ENCODE data around the gene RNF224. TPM values are rescaled to one million over a fixed set of nuclear protein-coding genes. Genes with fewer than 3 reads are reported as not detected.

RNF224 gene
- total and polyA plus RNA-seq, 12 donors, result 0.06 TPM; not detected in 11

DNA sequence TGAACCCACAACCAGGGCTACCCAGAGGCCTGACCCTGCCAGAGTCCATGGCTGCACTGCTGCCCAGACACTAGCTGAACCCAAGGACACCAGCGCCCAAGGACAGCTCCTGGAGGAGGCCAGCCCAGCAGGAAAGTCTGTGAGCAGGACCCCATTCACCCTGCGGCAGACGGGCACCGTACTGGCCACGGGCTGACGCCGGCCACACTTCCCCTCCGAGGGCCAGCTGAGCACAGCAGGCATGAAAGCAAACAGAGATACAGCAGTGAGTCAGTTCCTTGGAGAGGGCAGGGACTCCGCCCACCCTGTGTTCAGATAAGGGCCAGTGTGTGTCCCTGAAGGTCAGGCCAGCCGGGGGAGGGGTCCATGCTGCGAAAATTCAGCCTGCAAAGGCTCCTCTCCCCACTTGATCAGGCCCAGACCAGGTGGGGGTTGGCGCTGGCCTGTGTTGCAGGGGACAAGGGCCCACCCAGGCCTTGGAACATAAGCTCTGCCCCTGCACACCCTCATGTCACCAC, 8.5 kb upstream of the RNF224 start:
- Histone ChIP-seq H3K4me1 (replicated peaks in 1 of 2) (peaks cover 29 to 31% of the 10 kb centered on the region in 2 donors), H3K27ac (peak overlapping the region; percentile 19 to 82 (median 69))
- intact Hi-C loops (cut with DNase I), result no loop called here

DNA sequence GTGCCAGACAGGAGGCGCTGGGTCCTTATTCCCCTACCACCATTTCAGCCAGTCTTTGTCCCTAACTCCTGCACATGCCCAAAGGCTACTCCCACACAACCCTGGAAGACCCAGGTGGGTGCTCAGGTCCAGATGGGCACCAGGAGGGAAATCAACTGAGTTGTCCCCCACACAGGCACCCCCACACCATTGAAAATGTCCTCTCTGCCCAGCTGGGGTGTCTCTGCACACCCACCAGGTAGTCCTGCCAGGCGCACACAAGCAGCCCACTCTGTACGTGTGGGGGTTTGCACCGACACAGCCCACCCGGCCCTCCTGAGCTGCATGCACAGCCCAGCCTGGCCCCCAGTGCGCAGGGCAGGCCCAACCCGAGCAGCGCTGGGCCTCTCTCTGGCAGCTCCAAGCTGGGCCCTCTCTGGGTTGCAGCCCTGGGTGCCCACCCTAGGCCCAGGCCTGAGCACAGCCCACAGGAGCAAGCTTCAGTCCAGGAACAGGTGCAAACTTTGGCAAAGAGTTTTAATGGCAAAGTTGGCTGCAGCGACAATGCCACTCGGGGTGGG, 7.5 kb upstream of the RNF224 start:
- DNase-seq, result no peak
- Histone ChIP-seq H3K4me3 (no peak overlapping the region), H3K27me3 (no peaks in the 10 kb centered on the region), H3K36me3 (replicated peaks in 1 of 2) (no peaks in the 10 kb centered on the region), H3K27ac (peak overlapping the region in 2 of 5 donors; percentile 40 to 46), H3K4me1 (replicated peaks in 1 of 2) (peaks cover 29 to 37% of the 10 kb centered on the region in 2 donors), H3K9me3 (replicated peaks in 1 of 3) (no peaks in the 10 kb centered on the region)
- 92 to 95% (median 94%) methylated on average over 2 to 10 of the region's 10 CpGs for WGBS, 4 donors
- intact Hi-C loops (cut with DNase I), result no loop called here
- TF ChIP-seq CTCF (IDR thresholded peaks at IDR 0.05) (no peak), POLR2A (IDR thresholded peaks at IDR 0.05) (no peak)

More for the DNA sequence above, 8.5 kb upstream of the RNF224 start:
- H3K9me3 ChIP-seq (replicated peaks in 1 of 3), result no peaks in the 10 kb centered on the region
- TF ChIP-seq POLR2A (IDR thresholded peaks at IDR 0.05), result peak in 1 of 2 donors; percentile 81
- no peak for TF ChIP-seq CTCF (IDR thresholded peaks at IDR 0.05)
- DNase-seq, result peak; percentile 70 to 92 (median 89)
- H3K4me3 ChIP-seq, result peak overlapping the region in 1 of 4 donors; percentile 59
- H3K27me3 ChIP-seq, result no peaks in the 10 kb centered on the region
- WGBS, 4 donors, result 33 to 67% (median 48%) methylated on average over 10 to 12 of the region's 12 CpGs
- no peaks in the 10 kb centered on the region for H3K36me3 ChIP-seq (replicated peaks in 1 of 2)

- TF ChIP-seq CTCF (IDR thresholded peaks at IDR 0.05) (no peak), POLR2A (IDR thresholded peaks at IDR 0.05) (no peak)
- H3K4me3 ChIP-seq, result no peak overlapping the region
- 90 to 94% (median 91%) methylated on average over 31 to 52 of the region's 52 CpGs for WGBS, 4 donors
- no peaks in the 10 kb centered on the region for H3K36me3 ChIP-seq (replicated peaks in 1 of 2)
- H3K9me3 ChIP-seq (replicated peaks in 1 of 3), result no peaks in the 10 kb centered on the region
- intact Hi-C loops (cut with DNase I), result no loop called here
- H3K4me1 ChIP-seq (replicated peaks in 1 of 2), result peaks cover 29 to 37% of the 10 kb centered on the region in 2 donors
- H3K27ac ChIP-seq, result peak overlapping the region in 1 of 5 donors; percentile 91
- no peaks in the 10 kb centered on the region for H3K27me3 ChIP-seq
- DNase-seq, result no peak
Observed at GRCh38 chr9:137220317-137221094, 6.8 kb upstream of the RNF224 start.

DNA sequence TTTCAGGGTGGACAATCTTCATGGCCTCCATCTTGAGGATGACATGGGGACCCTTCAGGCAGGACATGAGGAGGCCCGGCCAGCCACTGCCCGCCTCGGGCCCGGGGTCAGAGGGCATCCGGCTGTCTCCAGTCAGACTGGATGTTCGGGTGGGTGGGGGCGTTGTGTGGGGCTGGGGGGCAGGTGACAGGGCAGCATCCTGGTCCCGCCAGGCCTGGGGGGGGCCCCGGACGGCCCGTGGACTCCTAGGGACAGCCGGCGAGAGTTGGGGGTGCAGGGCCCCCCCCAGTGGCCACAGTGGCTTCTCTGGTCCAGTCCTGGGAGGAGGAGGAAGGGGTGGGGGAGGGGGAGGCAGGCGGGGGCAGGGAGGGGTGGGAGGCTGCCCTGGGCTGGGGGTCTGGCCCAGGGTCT, 6.2 kb upstream of the RNF224 start:
- Histone ChIP-seq H3K27me3 (no peaks in the 10 kb centered on the region), H3K4me1 (replicated peaks in 1 of 2) (peaks cover 29 to 37% of the 10 kb centered on the region in 2 donors), H3K9me3 (replicated peaks in 1 of 3) (no peaks in the 10 kb centered on the region), H3K27ac (peak overlapping the region in 1 of 5 donors; percentile 91), H3K36me3 (replicated peaks in 1 of 2) (no peaks in the 10 kb centered on the region), H3K4me3 (peak overlapping the region in 1 of 4 donors; percentile 60)
- intact Hi-C loops (cut with DNase I), result no loop called here
- no peak for TF ChIP-seq POLR2A (IDR thresholded peaks at IDR 0.05)
- TF ChIP-seq CTCF (IDR thresholded peaks at IDR 0.05), result no peak
- no peak for DNase-seq
- WGBS, 4 donors, result 70 to 80% (median 78%) methylated on average over 9 to 14 of the region's 14 CpGs; no CpG with 5 or more reads in 1 of the 4 donors

All from adrenal gland (tissue), 12 donors.